GM19328 (cell line): ENCODE results near the gene PTGES3L.
A peak's percentile ranks its signal among the peaks of the same experiment; 100 is the strongest.
"Not testable (repeated sequence)": the region's sequence is repeated elsewhere in the genome, so short reads cannot be mapped to it uniquely, and the experiment has no call there.

ENCODE experiments used
- ATAC-seq: cut with Tn5 transposase; IDR thresholded peaks from one replicate; pipeline ENCODE4 v1.9.1; 2021; ENCODE audit warnings: mild to moderate bottlenecking, moderate library complexity; ENCODE audit not compliant: unreplicated experiment

PTGES3L gene

DNA sequence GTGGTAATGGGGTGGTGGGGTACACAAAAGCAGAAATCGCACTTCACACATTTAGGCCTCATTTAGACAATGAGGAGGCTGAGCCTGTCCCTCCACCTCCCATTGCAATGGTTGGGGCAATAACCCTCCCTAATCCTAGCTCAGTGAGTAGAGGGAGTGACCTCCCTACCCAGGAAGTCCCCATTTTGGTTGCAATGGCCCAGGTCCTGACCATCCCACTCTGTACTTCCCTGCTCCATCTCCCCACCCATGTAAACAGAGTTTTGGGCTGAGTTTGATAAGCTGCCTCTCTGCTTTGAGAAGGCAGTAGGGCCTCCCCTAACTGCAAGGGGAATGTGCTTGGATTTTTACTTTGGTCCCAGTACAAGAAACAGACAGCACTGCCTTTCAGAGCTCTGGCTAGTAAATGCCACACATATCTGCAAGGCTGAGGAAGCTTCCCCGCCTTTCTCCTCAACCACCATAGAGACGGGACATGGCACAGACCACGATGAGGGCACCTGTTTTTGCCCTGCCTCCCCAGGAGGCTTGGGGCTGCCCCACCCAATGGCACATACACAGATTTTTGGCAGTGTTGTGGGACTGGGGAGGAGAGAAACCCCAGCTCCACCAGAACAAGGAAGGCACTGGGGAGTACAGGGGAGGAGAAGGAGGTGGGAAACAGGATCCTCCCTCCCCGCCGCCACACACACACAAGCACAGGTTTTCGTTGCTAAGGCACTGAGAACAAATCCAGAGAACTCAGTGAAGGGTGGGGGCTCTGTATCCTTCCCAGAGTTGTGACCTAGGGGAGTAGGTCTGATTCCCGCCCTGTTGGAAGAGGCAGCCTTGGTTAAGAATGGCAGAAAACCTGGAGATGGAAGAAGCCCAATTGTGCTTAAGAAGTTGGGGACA is 35.0 kb upstream of the PTGES3L start:
- ATAC-seq, result no peak

DNA sequence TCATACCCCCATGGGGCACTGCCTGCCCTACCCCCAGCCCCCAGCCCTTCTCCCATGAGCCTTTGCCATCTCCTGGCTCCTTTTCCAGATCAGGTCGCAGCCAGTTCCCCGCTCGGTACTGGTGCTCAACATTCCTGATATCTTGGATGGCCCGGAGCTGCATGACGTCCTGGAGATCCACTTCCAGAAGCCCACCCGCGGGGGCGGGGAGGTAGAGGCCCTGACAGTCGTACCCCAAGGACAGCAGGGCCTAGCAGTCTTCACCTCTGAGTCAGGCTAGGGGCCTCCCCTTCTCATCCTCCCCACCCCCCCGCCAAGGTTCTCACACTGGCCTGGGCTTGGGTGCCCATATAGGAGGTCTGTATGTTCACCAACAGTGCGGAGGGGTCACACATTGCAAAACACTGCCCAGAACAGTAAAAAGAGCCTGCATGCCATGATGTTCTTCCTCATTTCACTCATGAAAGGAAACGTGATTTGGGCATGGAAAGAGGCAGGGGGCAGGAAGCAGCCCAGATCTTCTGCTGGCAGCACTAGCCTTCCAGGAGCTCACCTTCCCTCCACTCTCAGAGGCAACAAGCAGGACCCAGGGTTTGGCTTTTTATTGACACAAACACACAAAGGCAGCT is 34.3 kb upstream of the PTGES3L start:
- ATAC-seq, result no peak

DNA sequence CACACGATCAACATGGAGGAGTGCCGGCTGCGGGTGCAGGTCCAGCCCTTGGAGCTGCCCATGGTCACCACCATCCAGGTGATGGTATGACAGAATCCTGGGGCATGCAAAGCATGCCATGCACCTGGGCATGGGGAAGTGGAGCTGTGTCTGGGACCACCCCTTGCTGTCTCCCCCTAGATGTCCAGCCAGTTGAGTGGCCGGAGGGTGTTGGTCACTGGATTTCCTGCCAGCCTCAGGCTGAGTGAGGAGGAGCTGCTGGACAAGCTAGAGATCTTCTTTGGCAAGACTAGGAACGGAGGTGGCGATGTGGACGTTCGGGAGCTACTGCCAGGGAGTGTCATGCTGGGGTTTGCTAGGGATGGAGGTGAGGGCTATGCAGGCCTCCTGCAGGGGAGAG is 33.4 kb upstream of the PTGES3L start:
- ATAC-seq, result no peak

DNA sequence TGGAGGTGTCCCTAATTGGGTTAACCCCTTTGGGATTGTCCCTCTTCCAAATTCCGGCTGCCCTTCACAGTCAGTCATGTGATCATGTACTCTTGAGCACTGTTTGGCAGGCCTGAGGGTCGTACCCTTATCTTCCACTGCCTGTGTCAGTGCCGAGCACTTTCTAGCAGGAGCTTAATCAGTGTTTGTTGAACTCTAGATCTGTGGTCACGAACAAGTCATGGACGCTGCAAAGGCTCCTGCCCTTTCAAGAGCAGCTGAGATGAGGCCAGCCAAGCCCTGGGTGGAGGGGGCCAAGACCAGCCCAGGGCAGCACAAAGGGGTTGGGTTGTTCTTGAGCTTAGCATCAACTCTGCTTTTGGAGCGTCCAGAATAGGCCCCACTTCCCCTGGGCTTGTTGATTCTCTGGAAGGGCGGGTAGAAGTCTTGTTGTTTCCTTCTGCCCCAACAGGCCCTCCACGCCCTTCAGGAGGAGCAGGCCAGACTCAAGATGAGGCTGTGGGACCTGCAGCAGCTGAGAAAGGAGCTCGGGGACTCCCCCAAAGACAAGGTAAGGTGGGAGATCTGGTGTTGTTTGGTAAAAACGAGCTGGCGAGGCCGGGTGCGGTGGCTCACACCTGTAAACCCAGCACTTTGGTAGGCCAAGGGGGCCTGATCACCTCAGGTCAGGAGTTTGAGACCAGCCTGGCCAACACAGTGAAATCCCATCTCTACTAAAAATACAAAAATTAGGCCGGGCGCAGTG is 32.0 kb upstream of the PTGES3L start:
- ATAC-seq, result no peak

DNA sequence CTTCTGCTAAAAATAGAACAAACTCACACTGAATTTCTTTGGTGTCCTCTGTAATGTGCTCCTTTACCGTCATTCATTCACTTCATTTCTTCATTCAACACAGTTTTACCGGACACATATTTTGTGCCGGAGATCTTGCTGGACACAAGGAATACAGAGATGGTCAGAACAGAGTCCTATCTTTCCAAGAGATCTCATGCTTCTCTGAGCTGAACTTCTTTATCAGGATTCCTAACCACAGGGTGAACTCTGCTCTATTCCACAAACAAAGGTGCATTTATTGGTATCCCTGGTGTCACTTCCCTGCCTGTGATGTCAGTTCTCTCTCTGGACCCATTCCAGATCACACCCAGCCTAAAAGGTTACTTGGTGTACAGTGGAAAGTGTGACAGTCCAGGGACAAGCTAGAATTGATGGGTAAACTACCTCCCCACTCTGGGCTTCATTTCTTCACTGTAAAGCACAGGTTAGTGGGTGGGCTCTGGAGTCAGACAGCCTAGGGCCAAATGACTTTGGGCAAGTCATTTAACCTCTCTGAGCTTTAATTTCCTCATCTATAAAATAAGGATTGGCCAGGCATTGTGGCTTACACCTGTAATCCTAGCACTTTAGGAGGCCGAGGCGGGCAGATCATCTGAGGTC is 30.9 kb upstream of the PTGES3L start:
- ATAC-seq, result no peak

DNA sequence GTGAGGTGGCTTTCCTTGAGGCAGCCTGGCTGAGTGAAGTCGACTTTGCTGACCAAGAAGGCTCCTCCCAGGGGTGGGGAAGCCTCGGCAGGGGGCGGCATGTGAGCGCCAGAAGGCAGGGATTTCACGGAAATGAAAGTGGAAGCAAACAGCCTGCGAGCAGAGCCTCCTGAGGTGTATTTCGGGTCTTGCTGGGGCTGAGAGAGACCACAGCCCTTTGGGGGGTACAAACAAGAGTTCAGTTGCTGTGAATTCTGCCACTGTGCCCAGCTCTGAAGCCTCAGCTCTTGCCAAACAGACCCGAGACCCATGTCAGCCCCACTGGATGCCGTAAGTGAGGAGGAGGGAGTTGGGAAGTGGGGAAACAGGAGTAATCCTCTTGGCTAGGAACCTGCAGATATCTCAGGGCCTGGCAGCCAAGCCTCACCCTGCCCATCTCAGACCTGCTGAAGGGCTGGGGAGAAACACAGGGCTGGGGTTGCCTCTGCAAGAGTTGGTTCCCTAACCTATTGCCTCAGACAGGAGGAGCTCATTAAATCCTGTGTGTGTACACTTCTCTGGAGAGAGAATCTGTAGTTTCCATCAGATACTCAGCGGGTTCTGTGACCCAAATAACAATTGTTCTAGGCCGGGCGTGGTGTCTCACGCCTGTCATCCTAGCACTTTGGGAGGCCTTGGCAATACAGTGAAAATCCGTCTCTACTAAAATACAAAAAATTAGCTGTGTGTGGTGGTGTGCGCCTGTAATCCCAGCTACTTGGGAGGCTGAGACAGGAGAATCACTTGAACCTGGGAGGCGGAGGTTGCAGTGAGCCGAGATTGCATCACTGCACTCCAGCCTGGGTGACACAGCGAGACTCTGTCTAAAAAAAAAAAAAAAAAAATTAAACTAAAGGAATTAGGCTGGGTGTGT is 27.0 kb upstream of the PTGES3L start, which contains the start of gene IFI35:
Gene IFI35 (plus strand): TSS at position 146 of the 913 bp plus-strand sequence. CDS start 164 bp downstream, at position 310.
- ATAC-seq, result peak; percentile 65

DNA sequence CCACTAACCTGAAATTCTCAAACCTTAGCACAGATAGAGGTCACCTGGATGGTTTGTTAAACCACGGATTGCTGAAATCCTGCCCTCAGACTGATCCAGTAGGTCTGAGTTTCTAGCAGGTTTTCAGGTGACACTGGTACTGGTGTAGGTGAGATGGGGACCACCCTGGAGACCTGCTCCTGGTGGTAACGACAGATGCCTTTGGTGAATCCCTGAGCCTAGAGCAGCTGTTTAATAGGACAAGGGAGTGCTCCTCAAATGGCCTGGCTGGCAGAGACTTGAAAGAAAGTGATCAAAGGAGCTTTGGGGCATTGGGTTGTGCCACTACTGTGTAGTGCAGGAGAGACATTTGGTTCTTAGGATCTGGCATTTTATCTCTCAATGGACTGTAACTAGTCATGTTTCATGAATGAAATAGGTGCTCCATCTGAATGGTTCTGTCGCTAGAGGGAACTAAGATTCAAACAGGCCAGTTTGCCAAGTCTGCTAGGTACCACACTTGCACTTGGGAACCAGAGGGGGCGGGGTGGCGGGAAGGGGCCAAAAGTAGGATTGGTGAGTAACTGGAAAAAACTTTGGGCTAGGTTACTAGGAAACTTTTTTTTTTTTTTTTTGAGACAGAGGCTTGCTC is 23.8 kb upstream of the PTGES3L start:
- ATAC-seq, result no peak

DNA sequence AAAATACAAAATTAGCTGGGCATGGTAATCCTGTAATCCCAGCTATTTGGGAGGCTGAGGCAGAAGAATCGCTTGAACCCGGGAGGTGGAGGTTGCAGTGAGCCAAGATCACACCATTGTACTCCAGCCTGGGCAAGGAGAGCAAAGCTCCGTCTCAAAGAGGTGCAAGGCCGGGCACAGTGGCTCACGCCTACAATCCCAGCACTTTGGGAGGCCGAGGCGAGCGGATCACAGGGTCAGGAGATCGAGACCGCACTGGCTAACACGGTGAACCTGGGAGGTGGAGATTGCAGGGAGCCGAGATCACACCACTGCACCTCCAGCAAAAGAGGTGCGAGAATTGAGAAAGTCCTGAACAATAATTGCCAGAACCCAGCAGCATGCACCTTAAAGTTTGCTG is 21.0 kb upstream of the PTGES3L start:
- not testable (repeated sequence) for ATAC-seq

DNA sequence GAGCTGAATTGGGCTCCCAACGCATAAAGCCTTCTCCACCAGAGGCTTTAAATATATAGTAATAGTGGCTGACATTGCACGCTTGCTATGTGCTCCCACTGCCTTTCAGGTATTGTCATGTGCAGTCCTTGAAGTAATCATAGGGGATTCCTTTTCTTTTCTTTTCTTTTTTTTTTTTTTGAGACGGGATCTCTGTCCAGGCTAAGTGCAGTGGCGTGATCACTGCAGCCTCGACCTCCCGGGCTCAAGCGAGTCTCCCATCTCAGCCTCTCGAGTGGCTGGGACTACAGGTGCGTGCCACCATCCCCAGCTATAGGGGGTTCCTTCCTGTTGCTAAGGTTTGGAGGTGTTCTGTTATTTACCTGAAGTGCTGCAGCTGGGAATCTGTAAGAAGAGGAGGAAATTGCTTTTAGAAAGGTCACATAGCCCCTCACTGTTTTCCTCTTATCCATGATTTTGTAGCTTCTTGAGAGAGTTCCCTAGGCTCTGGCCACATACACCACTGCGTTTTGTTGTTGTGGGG is 19.2 kb upstream of the PTGES3L start:
- no peak for ATAC-seq

DNA sequence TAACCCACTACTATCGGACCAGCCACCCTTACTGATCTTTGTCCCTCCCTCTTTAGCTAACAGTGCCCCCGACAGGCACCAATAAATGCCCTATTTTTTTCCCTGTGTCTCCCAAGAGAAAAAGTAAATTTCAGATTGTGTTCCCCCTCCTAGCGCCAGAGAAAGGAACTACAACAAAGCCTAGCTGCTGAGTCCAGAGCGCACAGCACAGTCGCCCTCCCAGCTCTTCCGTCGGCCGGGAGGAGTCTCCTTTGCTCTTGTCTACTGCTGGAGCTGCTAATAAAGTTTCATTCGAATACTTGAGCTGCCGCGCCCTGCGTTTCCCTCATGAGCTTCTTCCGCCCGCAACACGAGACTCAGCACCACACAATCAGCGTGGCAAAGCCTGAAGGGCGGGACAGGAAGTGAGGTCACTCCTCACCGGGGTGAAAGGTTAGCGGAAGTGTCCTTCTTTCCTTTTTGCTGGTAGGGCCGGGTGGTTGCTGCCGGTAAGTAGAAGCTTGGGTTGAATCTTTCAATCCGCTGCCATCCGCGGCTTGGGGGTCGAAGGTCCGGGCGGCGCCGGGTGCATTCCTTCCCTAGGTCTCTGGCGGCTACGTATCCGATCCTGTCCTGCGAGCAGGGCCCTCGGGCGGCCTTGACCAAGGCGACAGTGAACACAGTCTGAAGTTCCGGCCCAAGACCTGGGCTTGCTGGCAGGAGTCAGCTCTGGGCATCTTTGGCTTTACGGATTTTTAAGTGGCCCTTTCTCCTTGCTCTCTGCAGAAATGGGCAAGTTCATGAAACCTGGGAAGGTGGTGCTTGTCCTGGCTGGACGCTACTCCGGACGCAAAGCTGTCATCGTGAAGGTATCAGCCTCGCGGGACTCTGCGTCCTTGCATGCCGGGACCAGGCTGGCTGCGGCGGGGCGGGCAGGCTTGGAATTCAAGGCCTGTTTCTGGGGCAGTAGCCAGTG is 18.4 kb upstream of the PTGES3L start, which contains the start of gene RPL27:
Gene RPL27 (plus strand): TSS at position 436 of the 955 bp plus-strand sequence. CDS start 332 bp downstream, at position 768.
- peak; percentile 87 for ATAC-seq

DNA sequence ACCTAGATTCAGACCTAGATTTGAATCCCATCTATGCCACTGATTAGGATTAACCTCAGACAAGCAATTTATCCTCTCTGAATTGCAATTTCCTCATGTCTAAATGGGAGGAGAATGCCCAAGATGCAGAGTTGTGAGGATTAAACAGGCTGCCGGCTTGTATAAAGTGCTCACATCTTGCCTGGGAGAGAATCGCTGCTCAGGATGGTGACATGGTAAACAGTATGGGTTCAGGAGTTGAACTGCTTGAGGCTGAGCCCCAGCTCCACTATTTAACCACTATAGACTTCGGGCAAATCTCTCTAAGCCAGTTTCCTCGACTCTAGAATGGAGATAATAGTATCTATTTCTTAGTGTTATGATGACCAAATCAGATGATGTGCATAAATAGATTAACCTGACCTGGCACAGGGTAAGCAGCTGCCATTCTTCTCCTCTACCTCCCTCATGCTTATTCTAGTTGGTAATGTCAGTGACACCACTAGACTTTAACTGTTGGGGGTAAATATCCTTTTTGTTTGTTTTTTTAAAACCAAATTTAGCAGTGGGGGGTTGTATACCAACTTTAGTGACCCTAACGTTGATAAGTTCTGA is 17.6 kb upstream of the PTGES3L start:
- ATAC-seq, result no peak

DNA sequence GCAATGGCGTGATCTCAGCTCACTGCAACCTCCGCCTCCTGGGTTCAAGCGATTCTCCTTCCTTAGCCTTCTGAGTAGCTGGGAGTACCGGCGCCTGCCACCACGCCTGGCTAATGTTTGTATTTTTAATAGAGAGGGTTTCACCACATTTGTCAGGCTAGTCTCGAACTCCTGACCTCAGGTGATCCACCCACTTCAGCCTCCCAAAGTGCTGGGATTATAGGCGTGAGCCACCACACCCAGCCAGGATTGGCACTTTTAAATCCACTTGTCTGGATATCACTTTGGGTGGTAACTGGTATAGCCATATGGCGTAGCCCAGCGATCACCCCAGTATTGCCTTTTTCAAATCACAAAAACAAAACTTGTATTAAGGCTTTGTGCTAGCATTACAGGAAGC is 14.0 kb upstream of the PTGES3L start:
- ATAC-seq, result not testable (repeated sequence)

DNA sequence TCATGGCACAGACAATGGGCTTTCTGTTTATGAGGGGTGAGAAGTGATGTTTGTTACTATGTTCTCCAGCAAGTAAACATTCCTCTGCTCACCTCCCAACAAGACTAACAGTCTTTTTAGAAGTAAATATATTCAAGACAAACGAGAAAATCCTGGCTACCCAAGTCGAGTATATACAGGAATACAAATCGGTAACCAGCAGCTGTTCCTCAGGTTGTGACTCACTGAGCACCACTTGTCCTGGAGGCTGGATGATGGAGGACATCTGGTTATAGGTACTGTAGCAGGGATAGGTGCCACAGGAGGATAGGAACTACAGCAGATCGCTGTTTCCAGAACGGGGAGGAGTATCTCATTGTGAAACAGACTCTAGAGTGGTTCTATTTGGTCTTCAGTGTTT is 13.0 kb upstream of the PTGES3L start:
- ATAC-seq, result no peak

DNA sequence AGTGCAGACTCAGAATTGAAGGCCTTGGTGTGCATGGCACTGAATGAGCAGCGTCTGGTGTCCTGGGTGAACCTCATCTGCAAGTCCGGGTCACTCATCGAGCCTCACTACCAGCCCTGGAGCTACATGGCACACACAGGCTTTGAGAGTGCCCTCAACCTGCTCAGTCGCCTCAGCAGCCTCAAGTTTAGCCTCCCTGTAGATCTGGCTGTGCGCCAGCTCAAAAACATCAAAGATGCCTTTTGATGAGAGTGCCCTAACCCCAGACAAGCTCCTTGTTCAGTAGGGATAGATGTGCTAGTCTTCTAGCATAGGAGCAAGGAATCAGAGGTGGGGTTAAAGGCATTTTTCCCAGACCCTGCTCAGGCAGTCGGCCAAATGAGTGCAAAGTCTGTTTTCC is 11.6 kb upstream of the PTGES3L start:
- no peak for ATAC-seq

DNA sequence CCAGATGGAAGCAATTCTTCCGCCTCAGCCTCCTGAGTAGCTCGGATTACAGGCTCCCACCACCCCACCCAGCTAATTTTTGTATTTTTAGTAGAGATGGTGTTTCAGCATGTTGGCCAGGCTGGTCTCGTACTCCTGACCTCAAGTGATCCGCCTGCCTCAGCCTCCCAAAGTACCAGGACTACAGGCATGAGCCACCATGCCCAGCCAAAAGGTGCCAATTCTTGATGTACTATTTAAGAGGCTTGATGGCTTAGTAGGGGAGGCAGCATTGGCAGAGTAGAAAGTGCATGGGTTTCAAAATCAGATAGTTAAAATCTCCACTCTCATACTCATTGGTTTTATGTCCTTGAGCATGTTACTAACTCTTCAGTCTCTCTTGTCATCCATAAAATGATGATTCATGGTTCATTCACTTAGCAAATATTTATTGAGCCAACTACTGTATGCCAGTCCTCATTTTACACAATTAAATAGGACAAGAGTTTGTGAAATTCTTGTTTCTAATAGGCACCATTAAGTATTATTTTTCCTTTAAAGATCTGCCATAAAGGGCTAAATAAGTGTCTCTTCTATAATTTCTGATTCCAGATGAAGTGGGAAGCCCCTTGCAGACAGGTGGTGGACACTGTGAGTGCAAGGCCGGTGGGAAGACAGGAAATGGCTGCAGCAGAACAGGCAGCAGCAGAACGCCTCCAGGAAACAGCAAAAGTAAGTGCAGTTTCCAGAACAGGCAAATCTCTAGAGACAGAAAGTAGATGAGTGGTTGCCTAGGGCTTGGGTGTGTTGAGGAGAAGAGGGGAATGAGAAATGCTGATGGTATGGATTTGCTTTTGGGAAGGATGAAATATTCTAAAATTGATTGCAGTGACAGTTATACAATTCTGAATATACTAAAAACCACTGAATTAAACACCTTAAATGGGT is 10.1 kb upstream of the PTGES3L start:
- ATAC-seq, result no peak

DNA sequence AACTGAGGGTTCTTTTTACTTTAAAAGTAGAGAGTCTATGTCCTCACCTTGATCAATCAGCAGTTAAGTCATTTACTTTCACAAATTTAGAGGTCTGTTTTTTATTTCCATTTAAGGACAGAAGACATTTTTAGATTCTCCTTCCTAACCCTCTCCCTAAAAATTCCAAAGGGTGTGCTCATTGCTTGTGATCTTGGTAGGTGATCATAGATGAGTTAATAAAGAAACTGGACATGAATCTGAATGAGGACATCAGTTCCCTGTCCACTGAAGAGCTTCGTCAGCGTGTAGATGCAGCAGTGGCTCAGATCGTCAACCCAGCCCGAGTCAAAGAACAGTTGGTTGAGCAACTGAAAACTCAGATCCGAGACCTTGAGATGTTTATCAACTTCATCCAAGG is 9.3 kb upstream of the PTGES3L start:
- no peak for ATAC-seq

DNA sequence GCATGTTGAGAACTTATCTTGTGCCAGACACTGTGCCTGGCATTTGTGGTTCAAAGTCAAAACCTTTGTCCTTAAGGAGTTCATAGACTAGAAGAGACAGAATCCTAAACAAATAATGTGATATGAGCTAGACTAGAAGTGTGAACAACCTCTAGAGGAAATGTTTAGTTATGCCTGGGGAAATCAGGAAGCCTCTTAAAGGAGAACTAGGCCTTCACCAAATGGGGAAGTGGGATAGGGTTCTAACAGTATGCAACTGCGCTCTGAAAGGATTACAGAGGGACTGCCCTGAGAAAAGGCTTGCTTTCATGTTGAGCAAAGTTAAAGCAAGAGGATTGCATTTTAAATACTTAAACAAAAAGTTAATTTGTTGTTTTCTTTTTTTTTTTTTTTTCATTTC is 5.3 kb upstream of the PTGES3L start:
- ATAC-seq, result no peak
